PFSK-1 (cell line): Measurements from ENCODE around the gene MTPN.

Experiments
- FOXP2 ChIP-seq: optimal IDR thresholded peaks from 2 replicates; pipeline ENCODE3; 2011; ENCODE audit warnings: borderline replicate concordance, control low read depth, inconsistent platforms; ENCODE audit not compliant: insufficient read depth; ENCODE audit errors: extremely low read length, extremely low read depth
- POLR2AphosphoS5 ChIP-seq: IDR thresholded peaks from 2 replicates; pipeline ENCODE4 v1.6.1; 2012; ENCODE audit warnings: low read depth, mild to moderate bottlenecking, control low read depth, low read length, moderate library complexity
- REST ChIP-seq, 2 experiments: IDR thresholded peaks; 2 replicates each; pipeline versions ENCODE4 v1.6.1 to v1.8.0; 2011 to 2012; ENCODE audit warnings: low read depth in 2 of 2, low read length in 2 of 2, control low read depth in 1 of 2, inconsistent platforms in 1 of 2, mild to moderate bottlenecking in 1 of 2, moderate library complexity in 1 of 2; ENCODE audit not compliant: insufficient read depth in 1 of 2
- SIN3A ChIP-seq: IDR thresholded peaks from 2 replicates; pipeline ENCODE4 v1.6.1; 2012; ENCODE audit warnings: mild to moderate bottlenecking, low read length, moderate library complexity, borderline replicate concordance; ENCODE audit not compliant: insufficient read depth
- TAF1 ChIP-seq: IDR thresholded peaks from 2 replicates; pipeline ENCODE4 v1.6.1; 2012; ENCODE audit warnings: low read length, control low read depth, borderline replicate concordance; ENCODE audit not compliant: insufficient read depth

Gene MTPN

GRCh38 chr7:135936497-135937217 is 40.5 kb downstream of the MTPN start:
- no peak for TF ChIP-seq TAF1
- no peak for TF ChIP-seq SIN3A
- TF ChIP-seq POLR2AphosphoS5, result no peak
- TF ChIP-seq REST (IDR thresholded peaks at IDR 0.05; ENCODE audit: insufficient read depth in 1 of 2, low read depth in 2 of 2, low read length in 2 of 2), result no peak
- TF ChIP-seq FOXP2, result no peak

- TF ChIP-seq REST (IDR thresholded peaks at IDR 0.05; ENCODE audit: insufficient read depth in 1 of 2, low read depth in 2 of 2, low read length in 2 of 2), result no peak
- no peak for TF ChIP-seq POLR2AphosphoS5
- no peak for TF ChIP-seq FOXP2
- TF ChIP-seq SIN3A, result no peak
- no peak for TF ChIP-seq TAF1
These were observed 42.5 kb downstream of the MTPN start for GRCh38 chr7:135934651-135935050.

GRCh38 chr7:135933509-135934188 is 43.5 kb downstream of the MTPN start:
- TF ChIP-seq POLR2AphosphoS5, result no peak
- no peak for TF ChIP-seq REST (IDR thresholded peaks at IDR 0.05; ENCODE audit: insufficient read depth in 1 of 2, low read depth in 2 of 2, low read length in 2 of 2)
- no peak for TF ChIP-seq FOXP2
- no peak for TF ChIP-seq SIN3A
- no peak for TF ChIP-seq TAF1

GRCh38 chr7:135932131-135932530 is 45.0 kb downstream of the MTPN start:
- no peak for TF ChIP-seq TAF1
- TF ChIP-seq POLR2AphosphoS5, result no peak
- no peak for TF ChIP-seq REST (IDR thresholded peaks at IDR 0.05; ENCODE audit: insufficient read depth in 1 of 2, low read depth in 2 of 2, low read length in 2 of 2)
- no peak for TF ChIP-seq SIN3A
- TF ChIP-seq FOXP2, result no peak
